ENCODE measurements around the gene TTC33. TPM values are rescaled to one million over a fixed set of nuclear protein-coding genes. Genes with fewer than 3 reads are reported as not detected.

The TTC33 gene
- total and polyA plus RNA-seq, 7 donors, result 11.0 to 38.5 (median 25.3) TPM

DNA sequence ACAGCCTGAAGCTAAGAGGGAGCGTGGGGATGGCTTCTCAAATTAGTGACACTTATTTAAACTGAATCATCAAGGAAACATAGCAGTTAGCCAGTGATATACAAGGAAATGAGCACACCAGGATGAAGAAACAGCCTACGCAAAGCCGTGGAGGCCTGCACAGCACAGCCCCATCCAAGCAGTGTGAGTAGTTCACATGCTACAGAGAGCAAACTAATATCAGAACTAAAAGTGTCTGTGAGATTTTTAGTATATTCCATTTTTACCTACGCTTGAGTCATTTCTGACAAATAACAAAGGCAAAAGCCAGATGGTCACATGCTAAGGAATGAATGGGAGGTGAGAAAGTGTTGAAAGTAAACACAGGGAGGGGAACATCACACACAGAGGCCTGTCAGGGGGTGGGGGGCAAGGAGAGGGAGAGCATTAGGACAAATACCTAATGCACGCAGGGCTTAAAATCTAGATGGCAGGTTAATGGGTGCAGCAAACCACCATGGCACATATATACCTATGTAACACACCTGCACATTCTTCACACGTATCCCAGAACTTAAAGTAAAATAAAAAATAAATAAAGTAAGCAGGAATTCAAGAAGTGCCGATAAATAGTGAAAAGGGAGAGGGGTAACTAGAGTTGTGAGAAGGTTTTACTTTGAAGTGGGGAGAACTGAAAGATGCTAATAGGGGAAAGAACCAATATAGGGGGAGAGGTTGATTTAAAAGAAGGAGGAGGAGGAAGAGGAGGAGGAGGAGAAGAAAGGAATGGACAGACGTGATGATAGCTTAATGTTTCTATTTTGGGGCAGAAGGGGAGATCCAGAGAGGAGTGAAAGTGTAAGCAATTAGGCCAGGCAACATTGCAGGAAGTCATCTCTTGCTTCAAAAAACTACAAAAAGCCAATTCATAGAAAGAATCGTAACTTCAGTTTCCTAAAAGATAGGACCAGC, 177.0 kb downstream of the TTC33 start:
- no peaks in the 10 kb centered on the region for H3K9me3 ChIP-seq
- TF ChIP-seq CTCF (IDR thresholded peaks at IDR 0.05), result no peak
- DNase-seq (no peak), ATAC-seq (no peak)
- intact Hi-C loops (cut with DNase I), result no loop called here
- WGBS, 3 donors, result 70 to 81% (median 73%) methylated on average over 9 of the region's 9 CpGs
- H3K27me3 ChIP-seq (ENCODE audit: insufficient read depth in 3 of 3, low read length in 2 of 3), result no peaks in the 10 kb centered on the region
- H3K4me1 ChIP-seq, result no peaks in the 10 kb centered on the region
- no peak overlapping the region for H3K27ac ChIP-seq
- no peak overlapping the region for H3K4me3 ChIP-seq
- H3K36me3 ChIP-seq (ENCODE audit: insufficient read depth in 1 of 2, low read depth in 1 of 2), result no peaks in the 10 kb centered on the region

GRCh38 chr5:40577718-40578117, 178.0 kb downstream of the TTC33 start:
- H3K4me3 ChIP-seq, result no peak overlapping the region
- no peaks in the 10 kb centered on the region for H3K36me3 ChIP-seq (ENCODE audit: insufficient read depth in 1 of 2, low read depth in 1 of 2)
- TF ChIP-seq CTCF (IDR thresholded peaks at IDR 0.05), result no peak
- DNase-seq, result no peak
- intact Hi-C loops (cut with DNase I), result no loop called here
- no peaks in the 10 kb centered on the region for H3K4me1 ChIP-seq
- 81 to 89% (median 84%) methylated on average over 3 of the region's 3 CpGs for WGBS, 3 donors
- no peak for ATAC-seq
- H3K27me3 ChIP-seq (ENCODE audit: insufficient read depth in 3 of 3, low read length in 2 of 3), result no peaks in the 10 kb centered on the region
- no peaks in the 10 kb centered on the region for H3K9me3 ChIP-seq
- no peak overlapping the region for H3K27ac ChIP-seq

- TF ChIP-seq CTCF (IDR thresholded peaks at IDR 0.05), result no peak
- Histone ChIP-seq H3K9me3 (no peaks in the 10 kb centered on the region), H3K4me3 (no peak overlapping the region), H3K4me1 (no peaks in the 10 kb centered on the region), H3K27me3 (ENCODE audit: insufficient read depth in 3 of 3, low read length in 2 of 3) (no peaks in the 10 kb centered on the region), H3K36me3 (ENCODE audit: insufficient read depth in 1 of 2, low read depth in 1 of 2) (no peaks in the 10 kb centered on the region), H3K27ac (no peak overlapping the region)
- no peak for DNase-seq
- intact Hi-C loops (cut with DNase I), result no loop called here
- ATAC-seq, result no peak
- WGBS, 3 donors, result 70 to 91% (median 86%) methylated on average over 3 of the region's 3 CpGs
Observed at GRCh38 chr5:40575921-40576320, 179.8 kb downstream of the TTC33 start.

DNA sequence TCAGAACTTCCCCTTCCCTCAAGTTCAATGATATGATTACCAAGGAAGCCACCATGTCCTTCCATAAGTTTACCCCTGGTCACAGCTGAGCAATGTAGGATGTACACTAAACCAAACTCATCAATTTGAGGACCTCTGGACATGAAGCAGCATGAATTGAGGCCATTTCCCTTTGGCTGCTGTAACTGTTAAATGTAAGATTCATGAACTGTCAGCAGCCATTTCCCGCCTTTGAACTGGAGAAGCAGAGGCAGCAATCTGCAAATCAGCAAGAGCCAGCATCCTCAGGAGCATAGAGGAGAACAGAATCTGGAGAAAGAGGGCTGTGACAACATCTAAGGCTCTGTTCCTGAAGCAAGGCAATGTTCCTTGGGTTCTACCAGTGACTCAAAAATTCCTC, 180.3 kb downstream of the TTC33 start:
- Histone ChIP-seq H3K27ac (no peak overlapping the region), H3K9me3 (no peaks in the 10 kb centered on the region), H3K4me3 (no peak overlapping the region), H3K27me3 (ENCODE audit: insufficient read depth in 3 of 3, low read length in 2 of 3) (no peaks in the 10 kb centered on the region), H3K4me1 (no peaks in the 10 kb centered on the region), H3K36me3 (ENCODE audit: insufficient read depth in 1 of 2, low read depth in 1 of 2) (no peaks in the 10 kb centered on the region)
- TF ChIP-seq CTCF (IDR thresholded peaks at IDR 0.05), result no peak
- ATAC-seq (no peak), DNase-seq (no peak)
- intact Hi-C loops (cut with DNase I), result no loop called here
- 86 to 96% (median 95%) methylated on average over 1 of the region's 1 CpG for WGBS, 3 donors

Data from psoas muscle (tissue), 8 donors.